ENCODE data around the gene TRIM38.

Gene TRIM38

GRCh38 chr6:26026833-26027490 lies 64.4 kb downstream of the TRIM38 start:
- H3K4me1 Mint-ChIP-seq, result peaks cover 30 to 35% of the 10 kb centered on the region in 2 donors
- H3K27ac Mint-ChIP-seq, result peak overlapping the region; percentile 95
- ATAC-seq (replicated peaks) (peak; percentile 68), DNase-seq (peak; percentile 98)
- peaks cover 0 to 5% of the 10 kb centered on the region in 2 donors for H3K36me3 Mint-ChIP-seq
- H3K4me3 Mint-ChIP-seq, result peak overlapping the region; percentile 81 to 82
- H3K9me3 Mint-ChIP-seq, result peaks cover 2 to 3% of the 10 kb centered on the region in 2 donors
- peaks cover 0 to 4% of the 10 kb centered on the region in 2 donors for H3K27me3 Mint-ChIP-seq

DNA sequence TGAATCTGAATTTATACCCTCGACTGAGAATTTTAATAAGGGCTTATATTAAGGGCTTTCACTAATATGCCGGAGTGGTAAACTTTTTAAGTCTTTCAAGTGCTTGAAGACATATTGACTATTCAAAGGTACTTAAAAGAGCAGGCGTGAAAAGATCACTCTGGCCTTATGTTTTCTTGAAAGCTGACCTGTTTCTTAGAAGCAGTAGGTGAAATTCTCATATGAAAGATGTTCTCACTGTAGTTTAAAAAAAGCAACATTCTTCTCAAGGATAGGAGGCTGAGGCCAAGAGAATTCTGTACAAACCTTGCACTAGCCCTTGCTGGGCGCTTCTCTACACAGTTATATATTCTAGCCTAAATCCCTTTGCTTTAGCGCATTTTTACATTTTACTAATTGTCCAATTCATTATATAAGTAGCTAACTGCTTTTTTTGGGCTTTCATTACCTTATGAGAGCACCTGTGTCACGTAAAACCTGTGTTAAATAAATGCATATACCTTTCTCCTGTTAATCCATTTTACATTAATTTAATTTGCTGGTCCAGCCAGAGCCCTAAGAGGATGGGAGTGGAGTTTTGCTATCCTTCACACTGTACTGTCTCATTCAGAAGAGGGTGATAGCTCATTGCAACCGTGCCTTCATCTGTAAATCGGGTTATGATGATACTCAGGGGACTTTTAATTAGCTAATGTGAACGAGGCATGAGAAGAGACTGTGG lies 65.0 kb downstream of the TRIM38 start:
- peaks cover 28 to 33% of the 10 kb centered on the region in 2 donors for H3K4me1 Mint-ChIP-seq
- H3K27ac Mint-ChIP-seq, result peak overlapping the region; percentile 95

DNA sequence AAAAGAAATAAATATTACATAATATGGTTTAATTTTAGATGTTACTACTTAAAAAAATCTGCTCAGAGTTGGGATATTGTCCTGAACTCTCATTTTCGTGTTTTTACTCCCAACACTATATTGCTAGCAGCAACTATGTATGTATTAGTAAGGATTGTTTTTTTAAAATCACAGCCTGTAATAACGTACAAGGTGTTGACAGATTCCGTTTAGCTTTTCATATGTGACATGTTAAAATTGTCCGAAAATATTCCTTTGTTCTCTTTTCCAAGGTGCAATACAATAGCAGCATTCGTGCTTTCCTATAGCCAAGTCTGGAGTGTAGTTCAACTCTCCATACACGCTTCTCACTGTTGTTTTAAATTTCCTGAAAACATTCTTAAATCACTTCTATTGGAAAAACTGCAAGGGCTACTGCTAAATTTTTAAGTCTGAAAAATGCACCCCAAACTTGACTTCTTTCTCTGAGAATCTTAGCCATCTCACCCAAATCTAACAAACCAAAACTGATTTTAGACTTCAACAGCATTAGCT lies 65.7 kb downstream of the TRIM38 start:
- Mint-ChIP-seq H3K9me3 (peaks cover 2 to 3% of the 10 kb centered on the region in 2 donors), H3K27me3 (peaks cover 0 to 4% of the 10 kb centered on the region in 2 donors), H3K4me3 (no peak overlapping the region), H3K36me3 (peaks cover 3 to 6% of the 10 kb centered on the region in 2 donors), H3K4me1 (peaks cover 30 to 39% of the 10 kb centered on the region in 2 donors), H3K27ac (peak overlapping the region; percentile 92)
- ATAC-seq (replicated peaks) (no peak), DNase-seq (no peak)

More for the DNA sequence above, 65.0 kb downstream of the TRIM38 start:
- DNase-seq (no peak), ATAC-seq (replicated peaks) (no peak)
- Mint-ChIP-seq H3K4me3 (peak overlapping the region; percentile 81 to 82), H3K9me3 (peaks cover 2 to 3% of the 10 kb centered on the region in 2 donors), H3K27me3 (peaks cover 0 to 4% of the 10 kb centered on the region in 2 donors), H3K36me3 (peaks cover 0 to 5% of the 10 kb centered on the region in 2 donors)

- peak overlapping the region; percentile 92 for H3K27ac Mint-ChIP-seq
- H3K36me3 Mint-ChIP-seq, result peaks cover 5 to 8% of the 10 kb centered on the region in 2 donors
- DNase-seq, result no peak
- peaks cover 3 to 4% of the 10 kb centered on the region in 2 donors for H3K9me3 Mint-ChIP-seq
- no peak for ATAC-seq (replicated peaks)
- peak overlapping the region in 1 of 2 donors; percentile 4 for H3K4me3 Mint-ChIP-seq
- H3K27me3 Mint-ChIP-seq, result peaks cover 0 to 4% of the 10 kb centered on the region in 2 donors
- H3K4me1 Mint-ChIP-seq, result peaks cover 29 to 46% of the 10 kb centered on the region in 2 donors
Measured at GRCh38 chr6:26028746-26029569, 66.4 kb downstream of the TRIM38 start.

DNA sequence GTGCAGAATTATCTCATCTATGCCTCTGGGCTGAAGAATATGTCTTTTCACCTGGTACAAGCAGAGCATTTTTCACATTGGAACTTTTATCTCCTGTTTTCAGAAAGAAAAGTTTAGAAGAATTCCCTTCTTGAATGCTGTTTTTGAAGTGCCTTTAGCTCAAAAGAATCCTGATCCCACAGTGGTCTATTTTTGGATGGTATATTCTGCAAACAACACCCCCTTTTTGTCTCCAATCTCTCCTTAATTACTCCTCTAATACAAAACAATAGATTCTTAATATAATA lies 66.9 kb downstream of the TRIM38 start:
- Mint-ChIP-seq H3K4me1 (peaks cover 27 to 51% of the 10 kb centered on the region in 2 donors), H3K36me3 (peaks cover 5 to 8% of the 10 kb centered on the region in 2 donors)

DNA sequence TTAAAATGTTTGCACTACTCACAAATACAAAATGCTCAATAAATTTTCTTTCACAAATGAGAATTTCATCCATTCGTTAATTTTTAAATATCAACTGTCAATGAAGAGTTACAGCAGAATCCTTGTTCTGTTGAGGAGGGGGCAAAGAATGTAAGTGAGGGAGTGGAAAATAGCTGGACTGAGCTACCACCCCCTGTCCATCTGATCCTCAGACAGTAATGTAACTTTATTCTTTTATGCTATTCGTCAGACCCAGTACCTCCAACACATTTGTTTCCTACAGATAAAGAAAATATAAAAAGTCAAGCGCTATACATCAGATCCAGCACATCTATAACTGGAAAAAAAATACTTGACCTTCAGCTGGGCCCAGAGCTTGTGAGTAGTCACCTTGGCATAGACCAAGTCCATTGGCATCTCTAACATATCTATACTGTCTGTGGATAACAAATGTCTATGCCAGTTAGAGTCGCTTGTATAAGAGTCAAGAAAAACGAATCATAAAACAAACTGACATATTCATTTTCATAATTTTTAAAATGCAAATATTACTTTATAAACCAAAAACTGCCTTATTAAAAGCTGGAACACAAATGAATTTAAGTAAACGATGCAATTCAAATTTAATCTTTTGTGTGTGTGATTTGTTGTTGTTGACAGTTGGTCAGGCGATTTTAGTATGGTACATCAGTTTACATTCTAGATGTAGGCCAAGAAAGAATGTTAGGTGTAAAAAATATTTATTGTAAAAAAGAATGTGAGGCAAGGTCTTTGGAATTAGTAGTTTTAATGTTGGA lies 67.5 kb downstream of the TRIM38 start:
- no peak for ATAC-seq (replicated peaks)
- DNase-seq, result no peak
- H3K36me3 Mint-ChIP-seq, result peaks cover 5 to 8% of the 10 kb centered on the region in 2 donors
- H3K4me1 Mint-ChIP-seq, result peaks cover 27 to 55% of the 10 kb centered on the region in 2 donors
- no peak overlapping the region for H3K4me3 Mint-ChIP-seq
- no peak overlapping the region for H3K27ac Mint-ChIP-seq
- H3K27me3 Mint-ChIP-seq, result peaks cover 0 to 4% of the 10 kb centered on the region in 2 donors
- peaks cover 0 to 4% of the 10 kb centered on the region in 2 donors for H3K9me3 Mint-ChIP-seq

More for the DNA sequence above, 66.9 kb downstream of the TRIM38 start:
- no peak overlapping the region for H3K4me3 Mint-ChIP-seq
- H3K9me3 Mint-ChIP-seq, result peaks cover 0 to 4% of the 10 kb centered on the region in 2 donors
- DNase-seq (no peak), ATAC-seq (replicated peaks) (no peak)
- peaks cover 0 to 4% of the 10 kb centered on the region in 2 donors for H3K27me3 Mint-ChIP-seq
- H3K27ac Mint-ChIP-seq, result no peak overlapping the region

GRCh38 chr6:26030716-26031115 lies 68.1 kb downstream of the TRIM38 start:
- ATAC-seq (replicated peaks) (no peak), DNase-seq (no peak)
- Mint-ChIP-seq H3K4me3 (peak overlapping the region in 1 of 2 donors; percentile 36), H3K27ac (peak overlapping the region; percentile 62), H3K27me3 (peaks cover 0 to 4% of the 10 kb centered on the region in 2 donors), H3K4me1 (peaks cover 25 to 53% of the 10 kb centered on the region in 2 donors), H3K36me3 (peaks cover 5 to 8% of the 10 kb centered on the region in 2 donors), H3K9me3 (peaks cover 0 to 4% of the 10 kb centered on the region in 2 donors)

- Mint-ChIP-seq H3K36me3 (peaks cover 5 to 11% of the 10 kb centered on the region in 2 donors), H3K27ac (peak overlapping the region; percentile 95), H3K9me3 (peaks cover 0 to 4% of the 10 kb centered on the region in 2 donors), H3K4me3 (peak overlapping the region; percentile 88 to 89), H3K4me1 (peaks cover 23 to 48% of the 10 kb centered on the region in 2 donors), H3K27me3 (peaks cover 0 to 4% of the 10 kb centered on the region in 2 donors)
- ATAC-seq (replicated peaks) (no peak), DNase-seq (no peak)
Measured at GRCh38 chr6:26031151-26031594, 68.6 kb downstream of the TRIM38 start.

- Mint-ChIP-seq H3K4me3 (peak overlapping the region; percentile 88 to 89), H3K9me3 (peaks cover 0 to 6% of the 10 kb centered on the region in 2 donors), H3K4me1 (peaks cover 22 to 48% of the 10 kb centered on the region in 2 donors), H3K27ac (peak overlapping the region; percentile 95), H3K27me3 (peaks cover 0 to 4% of the 10 kb centered on the region in 2 donors), H3K36me3 (peaks cover 5 to 13% of the 10 kb centered on the region in 2 donors)
- peak; percentile 89 for DNase-seq
- ATAC-seq (replicated peaks), result peak; percentile 66 to 70
Measured at GRCh38 chr6:26031595-26032339, 69.2 kb downstream of the TRIM38 start.

- Mint-ChIP-seq H3K4me1 (peaks cover 17 to 41% of the 10 kb centered on the region in 2 donors), H3K27me3 (no peaks in the 10 kb centered on the region), H3K9me3 (peaks cover 0 to 6% of the 10 kb centered on the region in 2 donors), H3K4me3 (peak overlapping the region; percentile 88 to 89), H3K27ac (peak overlapping the region; percentile 95), H3K36me3 (peaks cover 5 to 8% of the 10 kb centered on the region in 2 donors)
- ATAC-seq (replicated peaks) (peak; percentile 19 to 28), DNase-seq (peak; percentile 24)
Measured at GRCh38 chr6:26032340-26033084, 69.9 kb downstream of the TRIM38 start.

GRCh38 chr6:26033085-26033940 lies 70.7 kb downstream of the TRIM38 start:
- H3K27ac Mint-ChIP-seq, result peak overlapping the region; percentile 95
- peaks cover 5 to 8% of the 10 kb centered on the region in 2 donors for H3K36me3 Mint-ChIP-seq
- DNase-seq (peak; percentile 76), ATAC-seq (replicated peaks) (peak; percentile 73 to 74)
- H3K9me3 Mint-ChIP-seq, result peaks cover 0 to 6% of the 10 kb centered on the region in 2 donors
- H3K27me3 Mint-ChIP-seq, result no peaks in the 10 kb centered on the region
- H3K4me3 Mint-ChIP-seq, result peak overlapping the region; percentile 88 to 89
- peaks cover 17 to 36% of the 10 kb centered on the region in 2 donors for H3K4me1 Mint-ChIP-seq
